Adrenal gland (tissue), 12 donors: ENCODE measurements around the gene KCNN4. TPM values are rescaled to one million over a fixed set of nuclear protein-coding genes. Genes with fewer than 3 reads are reported as not detected.

ENCODE experiments used
- DNase-seq, 7 donors: peaks; one replicate each; pipeline ENCODE4 v3.0.0-alpha.2; 2019 to 2020
- H3K27ac ChIP-seq, 5 donors: fragments of 200-600 bp; sonication (generic) in 4 of 5; 1 replicate in 3 of 5; 2 replicates in 2 of 5; pipeline versions ENCODE4 v1.5.1 to v1.8.0; 2016 to 2020; ENCODE audit warnings: mild to moderate bottlenecking in 1 of 5
- H3K27me3 ChIP-seq: fragments of 200-600 bp; 2 replicates; pipeline ENCODE4 v1.8.0; 2021
- H3K36me3 ChIP-seq, 2 donors: fragments of 200-600 bp; replicated peaks in 1 of 2; 1 replicate in 1 of 2; 2 replicates in 1 of 2; pipeline versions ENCODE4 v1.5.1 to v1.8.0; 2018 to 2022
- H3K4me1 ChIP-seq, 2 donors: fragments of 200-600 bp; replicated peaks in 1 of 2; 1 replicate in 1 of 2; 2 replicates in 1 of 2; pipeline versions ENCODE4 v1.5.1 to v1.8.0; 2018 to 2021
- H3K4me3 ChIP-seq, 4 donors: fragments of 200-600 bp; sonication (generic) in 3 of 4; one replicate each; pipeline ENCODE4 v1.5.1; 2016 to 2018
- H3K9me3 ChIP-seq, 3 donors: fragments of 200-600 bp; sonication (generic) in 1 of 3; replicated peaks in 1 of 3; 1 replicate in 2 of 3; 2 replicates in 1 of 3; pipeline versions ENCODE4 v1.5.1 to v1.8.0; 2016 to 2021
- POLR2A ChIP-seq, 2 donors: fragments of 450-650 bp; IDR thresholded peaks; one replicate each; pipeline ENCODE4 v1.6.1; 2017; ENCODE audit warnings: antibody characterized with exemption in 2 of 2, mild to moderate bottlenecking in 2 of 2, moderate library complexity in 1 of 2
- WGBS, 4 donors: extraction: QIAGEN DNeasy Blood & Tissue Kit in 2 of 4; methylation state at CpG; one replicate each; pipeline versions ENCODE4 v1.1.5 to v1.1.7; 2013 to 2017; 5-methylcytosine and 5-hydroxymethylcytosine counted together
- intact Hi-C, 2 donors: fragments of 100-400 bp; cut with DNase I; formaldehyde crosslinking; loops; one replicate each; pipeline versions ENCODE4 v1.14.1 to v1.15.0; 2022 to 2023
- polyA plus RNA-seq, 3 donors: library from polyadenylated mRNA; stranded (reverse); fragments of 200-250 nt in 2 of 3; fragments of 350-450 nt in 1 of 3; fragmentation: Illumina TruSeq in 1 of 3; extraction: RNeasy Lipid Tissue Mini Kit (QIAGEN cat#74804) in 1 of 3; gene quantifications; one replicate each; pipeline ENCODE4 v1.2.3, GENCODE V29; 2013 to 2014
- total RNA-seq, 9 donors: library from RNA; depleted of rRNA in 4 of 9; stranded (reverse); fragments of >200 nt in 4 of 9; fragments of 120-200 nt in 1 of 9; fragmentation: NEBNext Ultra II Directional in 1 of 9; extraction: Animal tissue kit (Norgen Biotek cat#: 25700) in 1 of 9; gene quantifications; one replicate each; pipeline versions ENCODE4 v1.1.0 to v1.2.4, GENCODE V29; 2013 to 2023
- TF ChIP-seq, protein P1 (sequence below), 6 experiments: fragments of 450-650 bp in 4 of 6; fragments of 200-600 bp in 2 of 6; sonication (generic) in 1 of 6; IDR thresholded peaks; 1 replicate in 5 of 6; 2 replicates in 1 of 6; pipeline versions ENCODE4 v1.5.1 to v1.8.0; 2016 to 2021; ENCODE audit warnings: antibody characterized with exemption in 6 of 6, mild to moderate bottlenecking in 2 of 6, moderate library complexity in 1 of 6
- donor health status: healthy with polysubstance abuse.
- donor health status: Bipolar disorder and iron deficiency.
- donor health status: DM: yes; HTN: yes; CAD: no.
- donor health status: DM: no; HTN: no; CAD: no.
- donor health status: DM: no; HTN: no; CAD: no.
- donor health status: DM: yes; HTN: yes; CAD: no.

Gene KCNN4
- total and polyA plus RNA-seq, 12 donors, result 0.22 to 13.0 (median 0.56) TPM

DNA sequence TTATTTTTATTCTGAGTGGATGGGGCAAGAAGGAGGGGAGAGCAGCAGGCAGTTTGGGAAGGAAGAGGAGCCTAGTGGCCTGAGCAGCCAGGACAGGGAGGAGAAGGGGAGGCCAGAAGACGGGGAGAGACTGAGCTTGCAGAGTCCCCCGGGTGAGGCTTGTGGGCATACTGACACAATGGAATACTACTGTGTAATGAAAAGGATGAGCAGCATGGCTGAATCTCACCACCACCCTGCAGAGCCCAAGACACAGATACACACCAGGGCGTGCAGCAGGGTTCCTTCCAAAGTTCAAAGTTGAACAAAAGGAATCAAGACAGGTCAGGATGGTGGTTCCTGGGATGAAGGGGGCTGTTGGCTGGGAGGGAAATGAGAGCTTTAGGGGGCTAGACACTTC, 18.0 kb downstream of the KCNN4 start:
- no peak for TF ChIP-seq POLR2A (IDR thresholded peaks at IDR 0.05)
- 83 to 89% (median 87%) methylated on average over 3 of the region's 3 CpGs for WGBS, 4 donors

DNA sequence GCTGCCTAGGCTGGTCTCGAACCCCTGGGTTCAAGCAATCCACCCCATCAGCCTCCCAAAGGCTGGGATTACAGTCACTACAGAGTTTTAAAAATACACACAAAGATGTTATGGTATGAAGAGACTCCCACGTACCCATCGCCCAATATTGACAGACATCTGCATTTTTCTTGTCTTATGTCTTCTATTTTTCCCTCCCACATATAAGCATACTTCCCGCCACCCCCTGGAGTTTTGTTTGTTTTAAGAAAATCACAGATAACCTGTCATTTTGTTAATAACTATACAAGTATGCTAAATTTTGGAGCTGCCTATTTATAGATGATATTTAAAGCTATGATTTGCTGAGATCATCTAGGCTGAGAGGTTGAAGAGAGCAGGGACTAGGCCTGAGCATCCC, 19.8 kb downstream of the KCNN4 start:
- Histone ChIP-seq H3K4me1 (peaks cover 4 to 24% of the 10 kb centered on the region in 2 donors), H3K27ac (no peak overlapping the region), H3K9me3 (no peaks in the 10 kb centered on the region), H3K36me3 (no peaks in the 10 kb centered on the region), H3K4me3 (no peak overlapping the region), H3K27me3 (no peaks in the 10 kb centered on the region)
- intact Hi-C loops, result no loop called here
- DNase-seq, result no peak
- WGBS, 4 donors, result 84 to 88% (median 85%) methylated on average over 4 of the region's 4 CpGs
- TF ChIP-seq, protein P1, sequence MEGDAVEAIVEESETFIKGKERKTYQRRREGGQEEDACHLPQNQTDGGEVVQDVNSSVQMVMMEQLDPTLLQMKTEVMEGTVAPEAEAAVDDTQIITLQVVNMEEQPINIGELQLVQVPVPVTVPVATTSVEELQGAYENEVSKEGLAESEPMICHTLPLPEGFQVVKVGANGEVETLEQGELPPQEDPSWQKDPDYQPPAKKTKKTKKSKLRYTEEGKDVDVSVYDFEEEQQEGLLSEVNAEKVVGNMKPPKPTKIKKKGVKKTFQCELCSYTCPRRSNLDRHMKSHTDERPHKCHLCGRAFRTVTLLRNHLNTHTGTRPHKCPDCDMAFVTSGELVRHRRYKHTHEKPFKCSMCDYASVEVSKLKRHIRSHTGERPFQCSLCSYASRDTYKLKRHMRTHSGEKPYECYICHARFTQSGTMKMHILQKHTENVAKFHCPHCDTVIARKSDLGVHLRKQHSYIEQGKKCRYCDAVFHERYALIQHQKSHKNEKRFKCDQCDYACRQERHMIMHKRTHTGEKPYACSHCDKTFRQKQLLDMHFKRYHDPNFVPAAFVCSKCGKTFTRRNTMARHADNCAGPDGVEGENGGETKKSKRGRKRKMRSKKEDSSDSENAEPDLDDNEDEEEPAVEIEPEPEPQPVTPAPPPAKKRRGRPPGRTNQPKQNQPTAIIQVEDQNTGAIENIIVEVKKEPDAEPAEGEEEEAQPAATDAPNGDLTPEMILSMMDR (IDR thresholded peaks at IDR 0.05), result no peak
- TF ChIP-seq POLR2A (IDR thresholded peaks at IDR 0.05), result no peak

More for the DNA sequence above, 18.0 kb downstream of the KCNN4 start:
- Histone ChIP-seq H3K9me3 (no peaks in the 10 kb centered on the region), H3K36me3 (no peaks in the 10 kb centered on the region), H3K4me3 (no peak overlapping the region), H3K4me1 (peaks cover 4 to 24% of the 10 kb centered on the region in 2 donors), H3K27me3 (no peaks in the 10 kb centered on the region), H3K27ac (peak overlapping the region in 1 of 5 donors; percentile 85)
- intact Hi-C loops, result no loop called here
- DNase-seq, result no peak

DNA sequence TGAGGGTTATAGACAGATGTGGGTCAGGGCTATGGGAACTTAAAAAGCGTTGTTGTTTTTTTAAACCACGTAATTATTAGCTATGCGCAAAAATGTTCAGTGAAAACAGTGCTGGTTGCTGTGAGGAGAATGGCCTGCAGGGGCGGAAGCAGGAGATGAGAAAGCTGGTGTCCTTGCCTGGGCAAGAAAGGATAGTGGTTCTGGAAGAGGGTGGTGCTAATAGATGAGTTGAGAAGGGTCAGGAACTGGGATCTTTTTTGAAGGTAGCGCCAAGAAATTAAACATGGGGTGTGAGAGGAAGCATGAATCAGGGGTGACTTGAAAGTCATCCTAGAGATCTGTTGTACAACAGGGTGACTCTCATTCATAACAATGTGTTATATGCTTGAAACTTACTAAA, 21.3 kb downstream of the KCNN4 start:
- peak in 5 of 7 donors; percentile 43 to 64 (median 50) for DNase-seq
- Histone ChIP-seq H3K4me3 (no peak overlapping the region), H3K36me3 (no peaks in the 10 kb centered on the region), H3K27me3 (no peaks in the 10 kb centered on the region), H3K4me1 (peaks cover 11 to 19% of the 10 kb centered on the region in 2 donors), H3K27ac (peak overlapping the region in 1 of 5 donors; percentile 53), H3K9me3 (no peaks in the 10 kb centered on the region)
- TF ChIP-seq, protein P1 (IDR thresholded peaks at IDR 0.05), result peak; percentile 32 to 56 (median 46)
- no peak for TF ChIP-seq POLR2A (IDR thresholded peaks at IDR 0.05)
- intact Hi-C loops, result no loop called here
- 17 to 49% (median 37%) methylated on average over 5 of the region's 5 CpGs for WGBS, 4 donors

DNA sequence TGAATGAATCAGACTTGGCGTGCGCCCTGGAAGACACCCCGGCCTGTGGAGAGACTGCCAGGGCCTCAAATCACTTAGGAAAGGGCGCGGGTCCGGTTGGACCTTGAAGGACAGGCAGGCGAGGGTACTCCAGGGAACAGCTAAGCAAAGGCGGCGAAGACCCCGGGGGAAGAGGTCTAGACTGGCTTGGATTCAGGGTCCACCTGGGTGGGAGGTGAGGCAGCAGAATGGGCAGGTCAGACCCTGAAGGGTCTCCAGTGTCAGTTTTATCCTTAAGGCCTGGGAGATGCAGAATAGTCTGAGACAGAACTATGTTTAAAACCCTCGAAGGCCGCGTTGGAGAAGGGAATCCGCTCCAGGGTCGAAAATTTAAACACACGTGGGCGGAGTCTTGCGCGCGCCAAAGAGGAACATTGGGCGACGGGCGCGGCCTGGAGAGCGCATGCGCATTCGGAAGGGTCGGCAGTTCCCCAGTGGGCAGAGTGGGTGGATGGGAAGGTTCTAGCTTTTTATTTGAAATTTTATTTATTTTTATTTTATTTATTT, 25.4 kb downstream of the KCNN4 start:
- peaks cover 0 to 9% of the 10 kb centered on the region in 2 donors for H3K36me3 ChIP-seq
- no peaks in the 10 kb centered on the region for H3K27me3 ChIP-seq
- H3K4me1 ChIP-seq, result peaks cover 27 to 33% of the 10 kb centered on the region in 2 donors
- H3K4me3 ChIP-seq, result peak overlapping the region; percentile 22 to 66 (median 49)
- TF ChIP-seq, protein P1 (IDR thresholded peaks at IDR 0.05), result peak in 1 of 6 experiments; percentile 0
- no peak for TF ChIP-seq POLR2A (IDR thresholded peaks at IDR 0.05)
- 0 to 1% (median 1%) methylated on average over 27 to 28 of the region's 28 CpGs for WGBS, 4 donors
- intact Hi-C loops, result no loop called here
- no peaks in the 10 kb centered on the region for H3K9me3 ChIP-seq
- peak; percentile 77 to 86 (median 82) for DNase-seq
- peak overlapping the region; percentile 91 to 100 (median 98) for H3K27ac ChIP-seq
